GM12873 (cell line): ENCODE data around the gene KPRP.

Experiments used
- TF ChIP-seq, protein P1 (sequence below): IDR thresholded peaks from 2 replicates; pipeline ENCODE4 v1.5.1; 2012; ENCODE audit warnings: low read depth, mild to moderate bottlenecking, moderate library complexity, low read length, control low read depth; ENCODE audit not compliant: insufficient read depth; ENCODE audit errors: missing control alignments

The KPRP gene

GRCh38 chr1:152806576-152806975, 48.8 kb downstream of the KPRP start, which contains the start of gene LCE1C:
Gene LCE1C (minus strand): TSS chr1:152806651. CDS start chr1:152805478, 1,173 bp downstream.
- TF ChIP-seq, protein P1, sequence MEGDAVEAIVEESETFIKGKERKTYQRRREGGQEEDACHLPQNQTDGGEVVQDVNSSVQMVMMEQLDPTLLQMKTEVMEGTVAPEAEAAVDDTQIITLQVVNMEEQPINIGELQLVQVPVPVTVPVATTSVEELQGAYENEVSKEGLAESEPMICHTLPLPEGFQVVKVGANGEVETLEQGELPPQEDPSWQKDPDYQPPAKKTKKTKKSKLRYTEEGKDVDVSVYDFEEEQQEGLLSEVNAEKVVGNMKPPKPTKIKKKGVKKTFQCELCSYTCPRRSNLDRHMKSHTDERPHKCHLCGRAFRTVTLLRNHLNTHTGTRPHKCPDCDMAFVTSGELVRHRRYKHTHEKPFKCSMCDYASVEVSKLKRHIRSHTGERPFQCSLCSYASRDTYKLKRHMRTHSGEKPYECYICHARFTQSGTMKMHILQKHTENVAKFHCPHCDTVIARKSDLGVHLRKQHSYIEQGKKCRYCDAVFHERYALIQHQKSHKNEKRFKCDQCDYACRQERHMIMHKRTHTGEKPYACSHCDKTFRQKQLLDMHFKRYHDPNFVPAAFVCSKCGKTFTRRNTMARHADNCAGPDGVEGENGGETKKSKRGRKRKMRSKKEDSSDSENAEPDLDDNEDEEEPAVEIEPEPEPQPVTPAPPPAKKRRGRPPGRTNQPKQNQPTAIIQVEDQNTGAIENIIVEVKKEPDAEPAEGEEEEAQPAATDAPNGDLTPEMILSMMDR, result no peak

DNA sequence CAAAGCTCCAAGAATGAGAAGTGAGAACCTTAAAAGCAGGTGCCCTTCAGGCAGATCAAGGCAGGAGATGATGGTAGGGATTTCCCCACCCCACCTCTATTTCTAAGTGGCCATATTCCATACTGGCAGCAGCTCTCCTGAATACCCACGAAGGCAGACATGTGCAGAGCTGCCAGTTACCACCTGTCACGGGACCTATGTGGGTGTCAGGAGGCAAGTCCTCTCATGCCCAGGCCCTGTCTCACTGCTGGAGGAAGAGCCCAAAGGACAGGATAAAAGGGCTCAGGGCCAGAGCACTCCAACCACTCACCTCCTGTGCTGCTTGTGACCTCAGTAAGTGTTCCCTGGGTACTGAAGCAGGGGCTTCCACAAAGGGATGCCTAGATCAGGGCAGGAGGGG, 53.2 kb downstream of the KPRP start:
- TF ChIP-seq, protein P1, result no peak
